BJ (cell line): ENCODE measurements around the gene SERPINE1. TPM values are rescaled to one million over a fixed set of nuclear protein-coding genes. Genes with fewer than 3 reads are reported as not detected.

Source experiments
- CTCF ChIA-PET: fragments of 350-600 bp; formaldehyde crosslinking; extraction: SDS; loops from one replicate; lab custom pipeline; 2021; ENCODE audit warnings: antibody characterized with exemption, inconsistent platforms; lab: Yijun Ruan, JAX
- POLR2A ChIA-PET: fragments of 300-600 bp; sonication (Branson Sonifier 250); formaldehyde crosslinking; extraction: SDS; loops from one replicate; lab custom pipeline; 2021; ENCODE audit warnings: antibody characterized with exemption; lab: Charles Lee
- DNase-seq: peaks from one replicate; pipeline ENCODE4 v3.0.0-alpha.2; 2011; ENCODE audit warnings: low read depth
- H3K27me3 ChIP-seq: 2 replicates; pipeline ENCODE4 v1.6.0; 2011; ENCODE audit warnings: low read length; ENCODE audit not compliant: control insufficient read depth, insufficient read depth
- H3K36me3 ChIP-seq: 2 replicates; pipeline ENCODE4 v1.5.1; 2011; ENCODE audit warnings: low read length; ENCODE audit not compliant: control insufficient read depth, insufficient read depth
- H3K4me3 ChIP-seq: 2 replicates; pipeline ENCODE4 v1.5.1; 2011; ENCODE audit warnings: low read depth, mild to moderate bottlenecking, control low read depth, low read length
- CTCF ChIP-seq: IDR thresholded peaks from 2 replicates; pipeline ENCODE4 v1.5.1; 2011; ENCODE audit warnings: low read depth, mild to moderate bottlenecking, control low read depth, inconsistent platforms, low read length, moderate library complexity; ENCODE audit not compliant: insufficient read depth
- polyA plus RNA-seq: library from polyadenylated mRNA; depleted of rRNA; stranded (reverse); fragments of >200 nt; gene quantifications from 2 replicates; pipeline ENCODE4 v1.2.3, GENCODE V29; 2011

The SERPINE1 gene
- polyA plus RNA-seq, 1 experiment = 1,433 TPM

- Histone ChIP-seq H3K4me3 (no peak overlapping the region), H3K36me3 (no peaks in the 10 kb centered on the region), H3K27me3 (peaks cover 64% of the 10 kb centered on the region)
- no peak for TF ChIP-seq CTCF
- no peak for DNase-seq
- ChIA-PET POLR2A (no interaction called here), CTCF (interaction anchor here (1.1 to 2.9 kb wide), 4 partner anchors 11 to 81 kb away, joined by 3 to 25 read pairs (median 3); no protein-coding TSS in a partner anchor)
Measured at GRCh38 chr7:101175664-101176063, 48.8 kb downstream of the SERPINE1 start.

GRCh38 chr7:101177644-101178043 lies 50.7 kb downstream of the SERPINE1 start:
- Histone ChIP-seq H3K4me3 (no peak overlapping the region), H3K27me3 (peaks cover 50% of the 10 kb centered on the region), H3K36me3 (no peaks in the 10 kb centered on the region)
- DNase-seq = no peak
- CTCF ChIA-PET = interaction anchor here (1.1 to 2.9 kb wide), 2 partner anchors 8 to 14 kb away, joined by 3 to 25 read pairs; no protein-coding TSS in a partner anchor
- POLR2A ChIA-PET = no interaction called here
- TF ChIP-seq CTCF = no peak

GRCh38 chr7:101179117-101179516 lies 52.2 kb downstream of the SERPINE1 start:
- Histone ChIP-seq H3K36me3 (no peaks in the 10 kb centered on the region), H3K4me3 (no peak overlapping the region), H3K27me3 (peaks cover 46% of the 10 kb centered on the region)
- no peak for DNase-seq
- TF ChIP-seq CTCF = no peak
- ChIA-PET CTCF (interaction anchor here (0.9 kb wide), 1 partner anchor 14 kb away, joined by 4 read pairs; no protein-coding TSS in a partner anchor), POLR2A (no interaction called here)

- DNase-seq = no peak
- POLR2A ChIA-PET = no interaction called here
- no peak for TF ChIP-seq CTCF
- CTCF ChIA-PET = no interaction called here
- H3K4me3 ChIP-seq = no peak overlapping the region
- H3K27me3 ChIP-seq = peaks cover 46% of the 10 kb centered on the region
- no peaks in the 10 kb centered on the region for H3K36me3 ChIP-seq
Measured at GRCh38 chr7:101179713-101180112, 52.8 kb downstream of the SERPINE1 start.

- H3K27me3 ChIP-seq = peaks cover 45% of the 10 kb centered on the region
- CTCF ChIA-PET = interaction anchor here (1.4 kb wide), 1 partner anchor 12 kb away, joined by 3 read pairs; no protein-coding TSS in a partner anchor
- POLR2A ChIA-PET = no interaction called here
- DNase-seq = no peak
- no peak for TF ChIP-seq CTCF
- no peaks in the 10 kb centered on the region for H3K36me3 ChIP-seq
- no peak within 1 kb of the TSS for H3K4me3 ChIP-seq
Measured at GRCh38 chr7:101180130-101180755, 53.3 kb downstream of the SERPINE1 start, which contains the start of gene NAT16. Gene NAT16, minus strand, starts transcription at chr7:101180293. Its CDS starts 5,486 bp downstream, at chr7:101174807.
